Activated T-helper 1 cell treated with anti-CD3 and anti-CD28 coated beads, Interleukin-2, amount 50 U/mL, for 16 hours (primary cell): Measurements from ENCODE around the gene COA7.
"Not testable (repeated sequence)": the region's sequence is repeated elsewhere in the genome, so short reads cannot be mapped to it uniquely, and the experiment has no call there.

Source experiments
- DNase-seq, 2 donors: peaks; one replicate each; pipeline ENCODE4 v3.0.0-alpha.2; 2020; ENCODE audit warnings: low read depth in 1 of 2, low spot score in 1 of 2

COA7 gene

GRCh38 chr1:52706136-52706670, 8.1 kb upstream of the COA7 start:
- no peak for DNase-seq

GRCh38 chr1:52702886-52703787, 5.0 kb upstream of the COA7 start:
- peak; percentile 58 to 68 for DNase-seq

DNA sequence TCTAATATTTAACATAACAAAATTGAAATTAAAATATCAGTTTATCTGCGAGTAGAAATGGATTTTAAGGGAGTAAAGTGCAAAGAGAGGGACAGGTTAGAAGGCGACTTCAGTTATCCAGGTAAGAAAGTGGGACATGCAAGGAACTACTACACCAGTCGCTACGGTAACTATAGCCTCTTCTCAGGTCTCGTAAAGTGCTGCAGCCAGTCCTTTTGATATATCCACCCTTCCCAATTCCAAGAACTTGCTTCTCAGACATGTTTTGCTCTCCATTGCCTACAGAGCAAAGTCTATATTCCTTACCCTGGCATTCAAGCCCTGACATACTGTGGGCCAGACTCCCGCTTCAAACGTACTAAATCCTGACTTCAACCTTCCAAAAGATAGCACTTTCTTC, 2.5 kb downstream of the COA7 start:
- no peak for DNase-seq

DNA sequence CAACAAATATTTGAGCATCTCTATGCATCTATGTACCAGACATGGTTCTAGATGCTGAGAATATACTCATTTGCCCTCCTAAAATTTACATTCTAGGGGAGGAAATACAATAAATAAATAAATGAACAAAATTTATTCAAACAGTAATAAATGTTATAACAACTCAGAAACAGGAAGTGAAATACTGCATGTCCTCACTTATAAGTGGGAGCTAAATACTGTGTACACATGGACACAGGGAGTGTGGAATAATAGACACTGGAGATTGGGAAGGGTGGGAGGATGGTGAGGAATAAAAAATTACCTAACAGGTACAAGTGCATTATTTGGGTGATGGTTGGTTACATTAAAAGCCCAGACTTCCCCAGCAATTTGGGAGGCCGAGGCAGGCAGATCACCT, 4.3 kb downstream of the COA7 start:
- DNase-seq, result no peak

- not testable (repeated sequence) for DNase-seq
Measured at GRCh38 chr1:52693351-52693750, 4.8 kb downstream of the COA7 start.

DNA sequence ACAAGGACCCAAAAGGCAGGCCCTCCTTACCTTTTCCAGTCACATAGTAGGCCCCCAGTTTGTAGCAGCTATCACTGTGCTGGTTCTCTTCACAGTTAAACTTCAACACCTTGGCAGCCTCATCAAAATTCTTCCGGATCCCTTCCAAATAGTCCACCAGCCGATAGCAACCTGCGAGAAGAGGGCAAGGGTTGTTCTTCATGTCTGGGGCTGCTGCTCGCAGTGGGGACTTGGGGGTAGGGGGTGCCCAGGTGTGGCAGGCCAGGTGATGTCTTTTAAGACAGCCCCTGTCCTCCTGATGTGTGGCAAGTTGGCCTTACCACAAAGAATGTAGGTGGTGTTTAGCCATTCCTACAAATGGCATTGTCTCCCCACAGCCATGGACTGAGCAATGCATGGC, 5.5 kb downstream of the COA7 start:
- no peak for DNase-seq

GRCh38 chr1:52691821-52692220, 6.3 kb downstream of the COA7 start:
- no peak for DNase-seq

DNA sequence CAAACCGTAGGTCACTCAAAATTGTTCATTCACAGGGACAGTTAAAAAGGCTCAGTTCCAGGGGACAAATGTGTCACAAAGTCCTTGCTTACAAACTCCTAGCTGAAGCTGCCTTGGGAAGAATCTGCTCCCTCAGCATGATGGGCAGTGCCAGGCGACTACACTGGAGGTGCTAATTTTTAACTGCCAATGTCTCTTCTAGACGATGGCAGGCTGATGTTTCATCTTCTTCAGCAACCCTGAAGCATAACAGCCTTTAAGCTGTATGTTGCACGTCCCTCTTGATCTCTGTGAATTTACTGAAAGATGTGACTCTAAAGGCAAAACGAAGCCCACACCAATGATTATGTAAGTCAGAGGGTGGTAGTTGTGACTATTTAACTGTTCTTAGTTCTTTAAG, 11.3 kb downstream of the COA7 start:
- DNase-seq, result no peak

GRCh38 chr1:52686261-52686751, 11.8 kb downstream of the COA7 start:
- peak; percentile 53 to 55 for DNase-seq

- no peak for DNase-seq
Measured at GRCh38 chr1:52684545-52684944, 13.6 kb downstream of the COA7 start.

DNA sequence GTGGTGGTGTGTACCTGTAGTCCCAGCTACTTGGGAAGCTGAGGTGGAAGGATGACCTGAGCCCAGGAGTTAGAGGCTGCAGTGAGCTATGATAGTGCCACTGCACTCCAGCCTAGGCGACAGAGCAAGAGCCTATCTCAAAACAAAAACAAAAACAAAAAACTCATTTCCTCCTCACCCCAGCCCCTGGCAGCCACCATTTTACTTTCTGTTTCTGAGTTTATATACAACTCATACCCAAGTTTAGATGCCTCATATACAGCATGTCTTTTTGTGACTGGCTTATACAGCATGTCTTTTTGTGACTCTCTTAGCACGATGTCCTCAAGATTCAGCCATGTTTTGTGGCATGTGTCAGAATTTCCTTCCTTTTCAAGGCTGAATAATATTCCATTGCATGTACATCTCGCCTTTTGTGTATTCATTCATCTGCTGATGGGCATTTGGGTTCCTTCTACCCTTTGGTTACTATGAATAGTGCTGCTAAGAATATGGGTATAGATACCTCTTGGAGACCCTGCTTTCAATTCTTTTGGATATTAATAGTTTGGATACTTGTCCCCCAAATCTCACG, 14.7 kb downstream of the COA7 start:
- DNase-seq, result no peak

DNA sequence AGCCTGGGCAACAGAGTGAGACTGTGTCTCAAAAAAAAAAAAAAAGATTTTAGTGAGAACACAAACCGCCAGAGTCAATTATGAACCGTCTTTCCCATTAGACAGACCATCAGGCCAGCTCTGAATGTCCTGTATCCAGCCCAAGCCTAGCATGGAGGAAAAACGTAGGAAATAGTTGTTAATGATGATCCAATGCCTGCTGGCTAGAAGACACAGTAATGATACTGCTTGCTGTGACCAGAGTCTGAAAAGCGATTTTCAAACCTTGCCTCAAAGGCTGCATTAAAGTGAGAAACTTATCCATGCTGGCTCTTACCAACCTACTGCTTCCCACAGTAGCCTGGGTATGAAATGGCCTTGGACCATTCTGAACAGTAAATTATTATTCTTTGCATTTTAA, 17.0 kb downstream of the COA7 start:
- DNase-seq, result no peak

- DNase-seq, result no peak
Measured at GRCh38 chr1:52680353-52680752, 17.8 kb downstream of the COA7 start.

GRCh38 chr1:52679498-52679897, 18.6 kb downstream of the COA7 start:
- no peak for DNase-seq

DNA sequence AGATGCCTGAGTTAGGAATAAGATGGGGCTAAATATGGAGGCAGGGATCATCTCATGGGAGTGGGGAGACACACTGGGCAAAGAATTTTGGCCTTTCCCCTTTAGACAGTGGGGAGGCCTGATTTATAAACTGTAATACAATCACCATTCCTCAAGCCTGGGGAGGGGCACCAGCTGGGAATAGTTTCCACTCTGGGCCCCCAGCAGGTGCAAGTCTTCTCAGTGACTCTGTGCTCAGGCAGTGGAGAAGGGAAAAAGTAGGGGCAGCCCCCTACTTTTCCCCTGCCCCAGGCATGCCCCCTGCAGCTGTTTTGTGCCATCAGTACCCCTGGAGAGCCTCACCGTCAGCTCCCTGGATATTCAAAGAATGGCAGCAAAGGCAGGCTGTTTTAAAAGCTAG, 19.1 kb downstream of the COA7 start:
- DNase-seq, result no peak

DNA sequence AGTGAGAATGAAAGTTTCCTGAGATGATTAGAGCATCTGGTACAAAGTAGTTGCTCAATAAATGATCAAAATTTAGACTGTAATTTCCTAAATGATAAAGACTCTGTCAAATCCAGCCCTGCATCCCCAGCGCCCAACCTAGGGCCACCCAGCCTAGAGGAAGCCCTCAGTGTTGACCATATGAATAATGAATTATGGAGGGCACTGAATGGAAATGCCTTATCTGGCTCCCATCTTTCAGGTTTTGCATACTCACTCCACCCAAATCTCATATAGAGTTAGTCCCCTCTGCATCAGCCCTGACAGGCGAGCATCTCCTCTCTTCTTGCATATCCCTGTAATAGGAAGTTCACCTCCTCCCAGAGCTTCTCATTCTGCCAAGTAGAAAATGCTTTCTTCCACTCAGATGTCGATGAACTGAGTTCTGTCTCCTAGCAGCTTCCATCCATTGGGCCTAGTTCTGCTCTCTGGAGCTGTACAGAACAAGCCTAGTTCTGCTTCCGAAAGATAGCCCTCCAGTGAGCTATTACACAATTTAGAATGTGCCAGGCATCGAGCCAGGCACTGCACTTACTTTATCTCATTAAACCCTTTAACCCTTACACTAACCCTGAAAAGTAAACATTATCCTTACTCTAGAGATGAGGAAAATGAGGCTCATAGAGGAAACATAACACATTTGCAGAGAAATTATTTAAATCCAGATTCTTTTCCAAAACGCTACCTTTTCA, 20.9 kb downstream of the COA7 start:
- no peak for DNase-seq

DNA sequence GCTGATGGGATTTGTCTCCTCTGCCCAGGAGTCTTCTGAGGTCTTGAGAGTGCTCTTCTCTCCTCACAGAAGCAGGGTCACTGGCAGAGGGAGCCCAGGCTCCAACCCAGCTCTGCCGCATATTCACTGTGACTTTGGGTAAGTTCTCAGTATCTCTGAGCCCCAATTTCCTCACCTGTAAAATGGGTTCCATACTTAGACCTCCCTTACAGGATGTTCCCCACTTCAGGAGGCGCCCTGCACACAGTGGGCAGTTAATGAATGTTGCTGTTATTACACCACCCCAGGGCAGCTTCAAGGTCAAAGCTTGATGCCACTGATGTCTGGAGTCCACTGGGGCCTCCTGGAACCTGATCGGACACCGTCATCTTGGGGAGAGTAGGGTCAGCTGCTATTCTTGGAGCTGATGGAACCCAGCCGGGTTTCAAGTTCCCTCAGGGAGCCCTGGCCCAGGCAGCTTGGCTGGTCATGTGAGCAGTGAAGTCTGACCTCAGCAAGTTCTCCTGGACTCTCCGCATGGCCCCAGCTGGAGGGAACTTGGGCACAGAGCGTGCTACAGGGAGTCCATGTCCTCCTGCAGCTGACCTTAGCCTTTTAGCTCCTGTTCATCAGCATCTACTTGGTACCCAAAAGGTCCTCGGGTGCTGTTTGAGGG, 21.8 kb downstream of the COA7 start:
- DNase-seq, result no peak

GRCh38 chr1:52674497-52675384, 23.4 kb downstream of the COA7 start:
- DNase-seq, result no peak

- no peak for DNase-seq
Measured at GRCh38 chr1:52673513-52673912, 24.6 kb downstream of the COA7 start.

GRCh38 chr1:52672946-52673345, 25.2 kb downstream of the COA7 start:
- no peak for DNase-seq
